GM18499 (cell line): ENCODE results near the gene GATA6.
"Not testable (repeated sequence)": the region's sequence is repeated elsewhere in the genome, so short reads cannot be mapped to it uniquely, and the experiment has no call there.

Experiments
- ATAC-seq: cut with Tn5 transposase; IDR thresholded peaks from one replicate; pipeline ENCODE4 v1.9.1; 2021; ENCODE audit warnings: moderate number of reproducible peaks; ENCODE audit not compliant: insufficient read depth, unreplicated experiment

GATA6 gene

DNA sequence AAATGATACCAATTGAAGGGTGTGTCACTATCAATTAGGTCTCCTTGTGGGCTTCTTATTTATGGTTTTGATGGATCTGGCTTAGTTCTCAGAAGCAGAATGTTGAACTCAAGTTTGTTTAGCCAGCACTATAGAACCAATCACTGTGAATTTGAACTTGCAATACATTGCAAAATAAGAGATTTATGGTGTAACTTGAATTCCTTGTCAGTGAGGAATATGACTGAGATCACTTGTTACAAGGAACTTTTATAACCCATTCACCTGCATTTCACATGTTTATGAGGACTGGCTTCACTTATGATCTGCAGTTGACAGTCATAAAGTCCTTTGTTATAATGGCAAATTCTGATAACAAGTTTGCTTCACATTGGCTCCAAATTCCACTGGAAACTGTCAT is 9.8 kb downstream of the GATA6 start:
- ATAC-seq = no peak

GRCh38 chr18:22179631-22180030 is 10.2 kb downstream of the GATA6 start:
- no peak for ATAC-seq

- ATAC-seq = no peak
These were observed 11.3 kb downstream of the GATA6 start for GRCh38 chr18:22180722-22181121.

- ATAC-seq = no peak
These were observed 13.7 kb downstream of the GATA6 start for GRCh38 chr18:22182884-22183697.

- ATAC-seq = no peak
These were observed 14.3 kb downstream of the GATA6 start for GRCh38 chr18:22183698-22184170.

DNA sequence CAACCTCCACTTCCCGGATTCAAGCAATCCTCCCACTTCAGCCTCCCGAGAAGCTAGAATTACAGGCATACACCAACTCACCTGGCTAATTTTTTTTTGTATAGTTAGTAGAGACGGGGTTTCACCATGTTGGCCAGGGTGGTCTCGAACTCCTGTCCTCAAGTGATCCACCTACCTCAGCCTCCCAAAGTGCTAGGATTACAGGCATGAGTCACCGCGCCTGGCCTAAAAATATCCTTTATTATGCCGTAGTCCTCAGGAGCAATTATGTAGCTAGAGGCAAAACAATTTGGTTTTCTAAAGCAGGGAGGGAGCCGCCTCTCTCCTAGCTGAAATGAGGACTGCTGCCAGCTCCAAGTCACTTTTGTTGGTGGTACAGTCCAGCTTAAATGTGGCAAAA is 15.2 kb downstream of the GATA6 start:
- ATAC-seq = not testable (repeated sequence)

GRCh38 chr18:22185273-22185672 is 15.9 kb downstream of the GATA6 start:
- no peak for ATAC-seq

- no peak for ATAC-seq
These were observed 16.5 kb downstream of the GATA6 start for GRCh38 chr18:22185771-22186386.

- ATAC-seq = no peak
These were observed 17.1 kb downstream of the GATA6 start for GRCh38 chr18:22186484-22186971.

GRCh38 chr18:22188559-22189267 is 19.3 kb downstream of the GATA6 start:
- no peak for ATAC-seq

GRCh38 chr18:22189449-22190166 is 20.2 kb downstream of the GATA6 start:
- no peak for ATAC-seq

- no peak for ATAC-seq
These were observed 21.9 kb downstream of the GATA6 start for GRCh38 chr18:22191346-22191695.

GRCh38 chr18:22191923-22192322 is 22.5 kb downstream of the GATA6 start:
- no peak for ATAC-seq

DNA sequence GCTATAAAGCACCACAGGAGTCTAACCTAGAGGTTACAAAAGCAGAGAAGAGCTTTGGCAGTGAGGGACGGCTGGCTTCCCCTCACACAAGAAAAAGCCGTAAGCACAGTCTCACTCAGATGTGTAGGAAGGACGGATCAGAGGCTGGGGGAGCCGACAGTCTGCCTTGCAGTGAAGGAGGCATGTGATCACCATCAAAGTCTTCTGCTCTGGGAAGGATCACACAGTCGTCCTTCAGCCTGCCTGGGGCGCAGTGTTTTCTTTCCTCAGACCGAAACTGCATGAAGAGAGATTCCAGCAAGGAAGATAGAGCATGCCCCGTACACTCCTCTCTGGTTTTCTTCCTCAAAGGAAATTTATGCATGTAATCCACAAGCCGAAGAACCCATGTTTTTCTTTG is 24.1 kb downstream of the GATA6 start:
- ATAC-seq = no peak

DNA sequence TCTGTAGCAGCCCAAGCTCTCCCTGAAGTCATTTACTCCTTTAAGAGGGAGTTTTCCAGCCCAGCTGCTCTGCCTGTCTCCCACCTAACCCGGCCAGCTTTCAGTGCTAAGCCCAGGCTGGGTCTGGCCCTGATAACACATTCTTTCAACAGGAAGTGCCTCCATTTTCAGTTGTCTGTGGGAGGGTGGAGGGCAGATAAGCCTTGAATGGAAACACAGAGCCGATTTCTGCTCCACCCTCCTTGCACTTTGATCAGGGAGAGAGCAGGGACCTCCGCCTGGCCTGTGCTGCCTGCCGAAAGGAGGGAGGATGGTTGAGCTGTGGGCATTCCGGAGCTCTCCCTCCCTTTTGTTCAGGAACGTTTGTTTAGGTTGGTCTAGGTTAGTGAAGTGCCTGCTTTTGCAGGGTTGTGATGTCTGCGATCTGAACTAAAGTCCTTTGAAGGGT is 24.8 kb downstream of the GATA6 start:
- ATAC-seq = no peak

DNA sequence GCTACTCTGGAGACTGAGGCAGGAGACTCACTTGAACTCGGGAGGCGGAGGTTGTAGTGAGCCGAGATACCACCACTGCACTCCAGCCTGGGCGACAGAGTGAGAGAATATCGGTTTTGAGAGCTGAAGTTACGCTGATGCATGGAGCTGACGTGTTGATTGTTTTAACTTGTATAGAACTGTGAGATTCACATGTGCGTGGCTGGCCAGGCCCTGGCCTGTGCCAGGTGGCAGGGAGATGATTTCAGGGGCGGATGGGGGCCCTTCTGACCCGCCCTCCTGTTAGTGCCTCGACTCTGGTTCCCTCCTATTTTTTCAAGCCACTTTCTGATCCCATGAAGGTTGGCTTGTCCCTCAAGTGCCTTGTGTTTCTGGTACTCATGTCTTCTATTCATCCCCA is 25.7 kb downstream of the GATA6 start:
- ATAC-seq = no peak

DNA sequence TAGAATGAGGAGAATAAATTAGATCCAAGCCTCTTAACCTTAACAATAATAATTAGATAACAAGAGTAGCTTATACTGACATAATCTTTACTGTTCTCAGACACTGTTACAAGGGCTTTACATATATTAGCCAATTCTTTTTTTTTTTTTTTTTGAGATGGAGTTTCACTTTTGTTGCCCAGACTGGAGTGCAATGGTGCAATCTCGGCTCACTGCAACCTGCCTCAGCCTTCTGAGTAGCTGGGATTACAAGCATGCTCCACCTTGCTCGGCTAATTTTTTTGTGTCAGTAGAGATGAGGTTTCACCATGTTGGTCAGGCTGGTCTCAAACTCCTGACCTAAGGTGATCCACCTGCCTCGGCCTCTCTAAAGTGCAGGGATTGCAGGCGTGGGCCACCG is 27.6 kb downstream of the GATA6 start:
- ATAC-seq = not testable (repeated sequence)

GRCh38 chr18:22197668-22198067 is 28.3 kb downstream of the GATA6 start:
- no peak for ATAC-seq

DNA sequence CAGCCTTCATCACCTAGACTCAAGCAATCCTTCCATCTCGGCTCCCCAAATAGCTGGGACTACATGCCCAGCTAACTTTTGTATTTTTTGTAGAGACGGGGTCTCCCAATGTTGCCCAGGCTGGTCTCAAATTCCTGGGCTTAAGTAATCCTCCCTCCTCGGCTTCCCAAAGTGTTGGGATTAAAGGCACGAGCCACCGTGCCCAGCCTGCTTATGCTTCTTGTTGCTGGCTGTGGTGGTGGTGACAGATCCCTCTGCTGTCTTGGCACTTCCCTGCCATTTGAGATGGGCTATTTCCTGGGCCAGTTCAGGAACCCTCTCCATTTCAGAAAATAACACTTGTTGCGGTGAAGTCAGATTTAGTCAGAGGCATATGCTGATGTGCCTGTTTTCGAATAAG is 28.8 kb downstream of the GATA6 start:
- ATAC-seq = no peak

GRCh38 chr18:22199005-22199404 is 29.6 kb downstream of the GATA6 start:
- ATAC-seq = no peak
